Aorta (tissue), 5 donors: ENCODE data around the gene AGAP1. TPM values are rescaled to one million over a fixed set of nuclear protein-coding genes. Genes with fewer than 3 reads are reported as not detected.

ENCODE experiments used
- ATAC-seq: fragments of 200-7000 bp; cut with Tn5 transposase; one replicate; pipeline ENCODE4 v1.9.1; 2022; ENCODE audit warnings: moderate library complexity; ENCODE audit not compliant: low FRiP score
- DNase-seq, 2 donors: peaks; one replicate each; pipeline ENCODE4 v3.0.0-alpha.2; 2020
- H3K27ac ChIP-seq, 2 donors: one replicate each; pipeline ENCODE4 v1.5.1; 2013; ENCODE audit warnings: low read length in 2 of 2, mild to moderate bottlenecking in 2 of 2, moderate library complexity in 2 of 2, control low read depth in 1 of 2, inconsistent platforms in 1 of 2, low read depth in 1 of 2
- H3K27me3 ChIP-seq, 2 donors: one replicate each; pipeline ENCODE4 v1.6.1; 2013; ENCODE audit warnings: control low read depth in 1 of 2, low read length in 1 of 2, mild to moderate bottlenecking in 1 of 2, moderate library complexity in 1 of 2; ENCODE audit not compliant: insufficient read depth in 2 of 2, control insufficient read depth in 1 of 2
- H3K36me3 ChIP-seq, 2 donors: one replicate each; pipeline ENCODE4 v1.6.1; 2013; ENCODE audit warnings: control low read depth in 1 of 2, low read length in 1 of 2, mild to moderate bottlenecking in 1 of 2; ENCODE audit not compliant: insufficient read depth in 2 of 2, control insufficient read depth in 1 of 2
- H3K4me1 ChIP-seq, 2 donors: one replicate each; pipeline ENCODE4 v1.6.1; 2013; ENCODE audit warnings: low read length in 2 of 2, control low read depth in 1 of 2, mild to moderate bottlenecking in 1 of 2, moderate library complexity in 1 of 2; ENCODE audit not compliant: insufficient read depth in 2 of 2, control insufficient read depth in 1 of 2
- H3K4me3 ChIP-seq, 2 donors: one replicate each; pipeline ENCODE4 v1.5.1; 2013; ENCODE audit warnings: low read length in 2 of 2, control low read depth in 1 of 2, mild to moderate bottlenecking in 1 of 2
- H3K9me3 ChIP-seq: one replicate; pipeline ENCODE4 v1.6.1; 2013; ENCODE audit warnings: mild to moderate bottlenecking, low read length; ENCODE audit not compliant: control insufficient read depth
- WGBS, 2 donors: extraction: QIAGEN DNeasy Blood & Tissue Kit; methylation state at CpG; one replicate each; pipeline ENCODE4 v1.1.7; 2013; 5-methylcytosine and 5-hydroxymethylcytosine counted together
- intact Hi-C, 2 donors: fragments of 100-400 bp; cut with DNase I; formaldehyde crosslinking; loops; one replicate each; pipeline versions ENCODE4 v1.14.2 to v1.15.0; 2022
- polyA plus RNA-seq, 2 donors: library from polyadenylated mRNA; stranded (reverse); fragments of 200-250 nt; gene quantifications; one replicate each; pipeline ENCODE4 v1.2.3, GENCODE V29; 2013
- total RNA-seq, 2 donors: library from RNA; stranded (reverse); fragmentation: NEBNext Ultra II Directional; extraction: Animal tissue kit (Norgen Biotek cat#: 25700); gene quantifications; one replicate each; pipeline ENCODE4 v1.2.1, GENCODE V29; 2021
- donor health status: healthy with polysubstance abuse.
- donor health status: Bipolar disorder and iron deficiency.
- donor health status: DM: no; HTN: no; CAD: no.
- donor health status: DM: no; HTN: no; CAD: no.
- donor health status: DM: yes; HTN: yes; CAD: no.

AGAP1 gene
- total and polyA plus RNA-seq, 4 donors: 3.0 to 32.7 (median 12.7) TPM

DNA sequence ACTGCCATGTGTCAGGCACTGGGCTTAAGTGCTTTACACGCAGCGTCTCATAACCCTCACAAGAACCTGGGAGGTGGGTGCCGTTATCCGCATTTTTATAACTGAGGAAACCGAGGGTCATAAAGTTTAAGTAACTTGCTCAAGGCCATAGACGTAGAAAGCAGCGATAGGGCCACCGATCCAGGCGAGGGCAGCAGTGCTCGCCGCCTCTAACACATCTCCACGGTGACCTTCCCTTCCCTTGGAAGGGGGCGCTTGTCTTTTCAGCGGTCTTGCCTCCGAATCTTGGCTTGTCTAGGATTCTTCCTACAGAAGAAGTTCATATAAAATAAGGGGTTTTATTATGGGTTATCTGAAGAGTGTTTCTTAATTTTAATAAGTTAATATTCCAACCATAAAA, 487.8 kb downstream of the AGAP1 start:
- no peak for ATAC-seq
- peaks cover 3% of the 10 kb centered on the region for H3K9me3 ChIP-seq
- no peaks in the 10 kb centered on the region for H3K27me3 ChIP-seq
- no peak for DNase-seq
- H3K4me1 ChIP-seq: no peaks in the 10 kb centered on the region
- no peaks in the 10 kb centered on the region for H3K36me3 ChIP-seq
- intact Hi-C loops: no loop called here
- H3K4me3 ChIP-seq: no peak overlapping the region
- 62 to 66% methylated on average over 15 of the region's 15 CpGs for WGBS, 2 donors
- H3K27ac ChIP-seq: no peak overlapping the region

- H3K27ac ChIP-seq: no peak overlapping the region
- H3K4me1 ChIP-seq: no peaks in the 10 kb centered on the region
- 94 to 95% methylated on average over 4 of the region's 4 CpGs for WGBS, 2 donors
- no peaks in the 10 kb centered on the region for H3K27me3 ChIP-seq
- H3K4me3 ChIP-seq: no peak overlapping the region
- ATAC-seq (no peak), DNase-seq (no peak)
- no peaks in the 10 kb centered on the region for H3K36me3 ChIP-seq
- peaks cover 3% of the 10 kb centered on the region for H3K9me3 ChIP-seq
- intact Hi-C loops: no loop called here
Measured at GRCh38 chr2:235983016-235983415, 489.2 kb downstream of the AGAP1 start.

DNA sequence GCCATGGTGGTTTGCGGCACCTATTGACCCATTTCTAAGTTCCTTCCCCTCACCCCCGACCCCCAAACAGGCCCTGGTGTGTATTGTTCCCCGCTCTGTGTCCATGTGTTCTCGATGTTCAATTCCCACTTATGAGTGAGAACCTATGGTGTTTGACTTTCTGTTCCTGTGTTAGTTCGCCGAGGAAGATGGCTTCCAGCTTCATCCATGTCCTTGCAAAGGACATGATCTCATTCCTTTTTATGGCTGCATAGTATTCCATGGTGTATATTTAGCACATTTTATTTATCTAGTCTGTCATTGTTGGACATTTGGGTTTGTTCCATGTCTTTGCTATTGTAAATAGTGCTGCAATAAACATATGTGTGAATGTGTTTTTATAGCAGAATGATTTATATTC, 490.7 kb downstream of the AGAP1 start:
- ATAC-seq (no peak), DNase-seq (no peak)
- Histone ChIP-seq H3K9me3 (peaks cover 3% of the 10 kb centered on the region), H3K27me3 (no peaks in the 10 kb centered on the region), H3K27ac (no peak overlapping the region), H3K36me3 (no peaks in the 10 kb centered on the region), H3K4me1 (no peaks in the 10 kb centered on the region), H3K4me3 (no peak overlapping the region)
- intact Hi-C loops: no loop called here
- 93 to 96% methylated on average over 6 of the region's 6 CpGs for WGBS, 2 donors

GRCh38 chr2:235986361-235986760, 492.5 kb downstream of the AGAP1 start:
- no peaks in the 10 kb centered on the region for H3K36me3 ChIP-seq
- H3K4me3 ChIP-seq: no peak overlapping the region
- ATAC-seq: no peak
- H3K27ac ChIP-seq: no peak overlapping the region
- no peaks in the 10 kb centered on the region for H3K27me3 ChIP-seq
- intact Hi-C loops: no loop called here
- H3K9me3 ChIP-seq: peaks cover 3% of the 10 kb centered on the region
- no peak for DNase-seq
- H3K4me1 ChIP-seq: no peaks in the 10 kb centered on the region
- 43 to 53% methylated on average over 1 of the region's 1 CpG for WGBS, 2 donors

DNA sequence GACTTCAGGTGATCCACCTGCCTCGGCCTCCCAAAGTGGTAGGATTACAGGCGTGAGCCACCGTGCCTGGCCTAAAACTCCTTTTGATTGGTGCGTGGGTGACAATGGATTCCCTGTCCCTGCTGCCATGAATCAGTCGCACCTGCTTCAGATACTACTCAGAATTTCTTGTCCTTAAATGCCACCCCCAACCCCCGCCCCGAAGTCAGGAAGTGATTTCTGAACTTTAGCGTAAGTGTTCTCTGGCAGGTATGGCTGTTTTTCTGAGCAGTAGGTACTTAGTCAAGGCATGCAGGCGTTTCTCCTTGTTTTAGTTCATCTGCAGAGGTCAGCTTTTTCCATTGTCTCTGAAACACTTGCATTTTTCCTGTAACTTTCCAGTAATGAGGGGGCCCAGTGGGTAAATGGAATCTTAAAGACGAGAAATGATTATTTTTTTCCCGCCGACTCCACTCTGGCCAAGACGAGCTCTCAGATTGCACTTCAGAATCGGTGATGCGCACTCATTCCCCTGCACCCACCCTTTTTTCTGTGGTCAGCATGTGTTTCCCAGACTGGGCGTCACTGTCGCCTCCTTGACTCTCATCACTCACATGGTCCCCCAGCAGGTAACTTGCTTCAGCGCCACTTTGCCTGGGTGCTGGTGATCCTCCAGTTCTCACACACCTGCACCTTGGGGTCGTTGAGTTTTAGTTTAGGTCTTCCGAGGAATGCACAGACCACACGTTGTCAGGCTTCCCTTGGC, 494.6 kb downstream of the AGAP1 start:
- H3K4me1 ChIP-seq: no peaks in the 10 kb centered on the region
- no peak overlapping the region for H3K4me3 ChIP-seq
- no peaks in the 10 kb centered on the region for H3K27me3 ChIP-seq
- H3K27ac ChIP-seq: no peak overlapping the region
- H3K9me3 ChIP-seq: no peaks in the 10 kb centered on the region
- DNase-seq: no peak
- H3K36me3 ChIP-seq: no peaks in the 10 kb centered on the region
- ATAC-seq: no peak
- 94 to 96% methylated on average over 21 of the region's 21 CpGs for WGBS, 2 donors
- intact Hi-C loops: no loop called here

DNA sequence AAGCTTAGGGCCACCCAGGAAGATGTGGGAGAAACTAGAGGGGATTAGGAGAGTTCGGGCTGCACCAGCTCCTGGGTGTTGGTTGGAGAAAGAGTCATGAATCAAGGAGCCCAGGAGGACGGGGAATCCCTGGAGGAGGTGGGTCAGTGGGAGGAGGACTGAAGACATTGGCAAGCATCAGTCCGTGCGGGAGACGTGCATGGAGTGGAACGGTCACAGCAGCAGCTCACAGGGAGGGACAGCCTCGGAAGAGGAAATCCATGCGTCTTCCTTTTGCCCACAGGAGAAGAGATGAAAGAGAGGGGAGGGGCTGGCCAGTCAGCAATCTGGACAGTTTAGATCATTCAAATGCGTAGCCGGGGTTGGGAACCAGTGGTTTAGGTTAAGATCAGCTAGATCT, 495.7 kb downstream of the AGAP1 start:
- ATAC-seq: peak; percentile 11
- WGBS, 2 donors: 93 to 94% methylated on average over 10 of the region's 10 CpGs
- Histone ChIP-seq H3K27ac (no peak overlapping the region), H3K9me3 (no peaks in the 10 kb centered on the region), H3K4me3 (no peak overlapping the region), H3K4me1 (no peaks in the 10 kb centered on the region), H3K36me3 (no peaks in the 10 kb centered on the region), H3K27me3 (no peaks in the 10 kb centered on the region)
- DNase-seq: no peak
- intact Hi-C loops: no loop called here

DNA sequence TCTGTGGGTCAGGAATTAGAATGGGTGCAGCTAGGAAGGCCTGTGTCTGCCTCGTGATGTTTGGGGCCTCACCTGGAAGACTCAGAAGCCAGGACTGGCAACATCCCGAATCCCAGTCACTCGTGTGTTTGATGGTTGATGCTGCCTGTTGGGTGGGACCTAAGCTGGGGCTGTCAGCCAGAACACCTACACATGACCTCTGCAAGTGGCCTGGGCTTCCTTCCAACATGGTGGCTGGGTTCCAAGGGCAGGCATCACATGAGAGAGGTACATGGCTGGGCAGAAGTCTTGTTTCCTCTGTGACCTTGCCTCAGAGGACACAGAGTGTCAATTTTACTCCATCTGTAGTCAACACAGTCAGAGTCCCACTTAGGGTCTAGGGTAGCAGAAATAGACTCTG, 496.5 kb downstream of the AGAP1 start:
- DNase-seq (no peak), ATAC-seq (no peak)
- Histone ChIP-seq H3K36me3 (no peaks in the 10 kb centered on the region), H3K27me3 (no peaks in the 10 kb centered on the region), H3K9me3 (no peaks in the 10 kb centered on the region), H3K4me1 (no peaks in the 10 kb centered on the region), H3K27ac (no peak overlapping the region), H3K4me3 (no peak overlapping the region)
- WGBS, 2 donors: 77 to 81% methylated on average over 3 of the region's 3 CpGs
- intact Hi-C loops: no loop called here

- Histone ChIP-seq H3K36me3 (no peaks in the 10 kb centered on the region), H3K27ac (no peak overlapping the region), H3K4me3 (no peak overlapping the region), H3K27me3 (no peaks in the 10 kb centered on the region), H3K4me1 (no peaks in the 10 kb centered on the region), H3K9me3 (no peaks in the 10 kb centered on the region)
- ATAC-seq: no peak
- no peak for DNase-seq
- 94 to 96% methylated on average over 20 of the region's 20 CpGs for WGBS, 2 donors
- intact Hi-C loops: no loop called here
Measured at GRCh38 chr2:235992024-235992423, 498.2 kb downstream of the AGAP1 start.

DNA sequence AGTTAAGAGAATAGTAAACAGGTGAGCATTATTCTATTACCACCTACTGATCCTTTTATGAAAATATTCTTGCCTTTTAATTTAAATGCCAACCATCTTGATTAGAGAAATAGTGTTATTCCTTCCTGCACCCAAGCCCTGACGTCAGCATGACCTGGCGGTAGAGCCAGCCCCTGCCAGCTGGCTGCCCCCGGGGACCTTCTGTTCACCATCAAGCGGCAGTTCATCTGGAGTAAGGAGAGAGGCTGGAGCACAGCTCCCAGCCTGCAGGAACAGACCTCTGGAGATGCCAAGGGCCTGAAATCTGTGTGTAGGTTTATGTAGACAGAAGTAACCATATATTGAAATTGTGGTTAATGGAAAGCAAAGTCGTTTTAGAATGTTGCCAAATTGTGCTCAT, 502.6 kb downstream of the AGAP1 start:
- Histone ChIP-seq H3K9me3 (no peaks in the 10 kb centered on the region), H3K27me3 (no peaks in the 10 kb centered on the region), H3K4me3 (no peak overlapping the region), H3K4me1 (no peaks in the 10 kb centered on the region), H3K36me3 (peaks cover 0 to 2% of the 10 kb centered on the region in 2 donors), H3K27ac (no peak overlapping the region)
- ATAC-seq (no peak), DNase-seq (no peak)
- intact Hi-C loops: no loop called here
- WGBS, 2 donors: 66 to 76% methylated on average over 5 of the region's 5 CpGs
